OCI-LY3 (cell line): ENCODE results near the gene HMCN1.
"Not testable (repeated sequence)": the region's sequence is repeated elsewhere in the genome, so short reads cannot be mapped to it uniquely, and the experiment has no call there.

Experiments used
- H2AFZ ChIP-seq: fragments of 200-600, 300-600 bp; shearing (Covaris generic); 2 replicates; pipeline ENCODE4 v1.6.0; 2014; ENCODE audit warnings: antibody characterized with exemption, low read depth, low read length
- H3K27ac ChIP-seq: fragments of 200-600, 300-600 bp; sonication (generic); 2 replicates; pipeline ENCODE4 v1.5.1; 2014; ENCODE audit warnings: mild to moderate bottlenecking, low read length, moderate library complexity, mixed read lengths
- H3K27me3 ChIP-seq: fragments of 200-600, 300-600 bp; sonication (generic); 2 replicates; pipeline ENCODE4 v1.6.1; 2014; ENCODE audit warnings: low read depth, low read length, mixed read lengths
- H3K36me3 ChIP-seq: fragments of 200-600, 300-600 bp; sonication (generic); replicated peaks from 2 replicates; pipeline ENCODE3; 2014; ENCODE audit warnings: low read depth, low read length, mixed read lengths
- H3K4me1 ChIP-seq: fragments of 300-600, 200-600 bp; sonication (generic); 2 replicates; pipeline ENCODE4 v1.6.1; 2014; ENCODE audit warnings: low read length, mixed read lengths
- H3K4me2 ChIP-seq: fragments of 200-600, 300-600 bp; sonication (generic); 2 replicates; pipeline ENCODE4 v1.6.1; 2014; ENCODE audit warnings: low read length, mixed read lengths
- H3K4me3 ChIP-seq: fragments of 300-600, 200-600 bp; sonication (generic); 2 replicates; pipeline ENCODE4 v1.5.1; 2014; ENCODE audit warnings: antibody characterized with exemption, mild to moderate bottlenecking, low read length, moderate library complexity
- H3K79me2 ChIP-seq: fragments of 300-600, 200-600 bp; shearing (Covaris generic); 2 replicates; pipeline ENCODE4 v1.6.1; 2014; ENCODE audit warnings: mild to moderate bottlenecking, low read length, mixed read lengths
- H3K9ac ChIP-seq: fragments of 300-600, 200-600 bp; shearing (Covaris generic); 2 replicates; pipeline ENCODE4 v1.6.0; 2014; ENCODE audit warnings: mild to moderate bottlenecking, low read length, moderate library complexity
- H3K9me3 ChIP-seq: fragments of 200-600, 300-600 bp; shearing (Covaris generic); 2 replicates; pipeline ENCODE4 v1.6.1; 2014; ENCODE audit warnings: low read length, mixed read lengths; ENCODE audit not compliant: insufficient read depth
- H4K20me1 ChIP-seq: fragments of 200-600, 300-600 bp; sonication (generic); 2 replicates; pipeline ENCODE4 v1.6.1; 2016; ENCODE audit warnings: low read length, mixed read lengths; ENCODE audit not compliant: insufficient read depth
- EZH2phosphoT487 ChIP-seq: fragments of 200-600 bp; shearing (Covaris generic); IDR thresholded peaks from 2 replicates; pipeline ENCODE4 v1.6.1; 2018; ENCODE audit warnings: antibody characterized with exemption, mixed run types, low read depth
- TF ChIP-seq, protein P1 (sequence below): fragments of 200-600, 300-600 bp; sonication (generic); IDR thresholded peaks from 2 replicates; pipeline ENCODE4 v1.5.1; 2014; ENCODE audit warnings: antibody characterized with exemption, low read length, low read depth

Gene HMCN1

DNA sequence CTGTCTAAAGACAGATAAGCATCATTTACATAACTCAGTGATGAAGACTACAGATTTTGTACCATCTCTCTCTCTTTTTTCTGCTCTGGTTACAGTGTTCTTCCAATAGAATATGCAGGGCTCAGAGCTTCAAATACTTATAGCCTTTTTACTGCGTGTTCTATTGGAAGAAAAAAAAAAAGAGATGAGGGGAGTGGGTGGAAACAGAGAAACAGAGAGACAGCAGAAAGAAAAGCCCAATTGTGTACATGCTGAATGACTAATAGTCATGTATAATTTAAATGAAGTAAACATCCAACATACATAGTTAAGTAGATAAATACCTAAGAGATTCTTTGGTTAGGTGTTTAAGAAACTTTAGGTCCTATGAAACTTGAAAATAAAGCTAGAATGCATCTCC is 151.9 kb downstream of the HMCN1 start:
- Histone ChIP-seq H3K4me3 (no peak overlapping the region), H3K4me2 (no peak overlapping the region), H3K27me3 (no peaks in the 10 kb centered on the region), H2AFZ (no peak overlapping the region), H3K9me3 (no peaks in the 10 kb centered on the region), H3K4me1 (no peaks in the 10 kb centered on the region), H3K36me3 (no peaks in the 10 kb centered on the region), H3K79me2 (no peaks in the 10 kb centered on the region), H3K9ac (no peak overlapping the region), H3K27ac (no peak overlapping the region), H4K20me1 (no peaks in the 10 kb centered on the region)
- TF ChIP-seq, protein P1, sequence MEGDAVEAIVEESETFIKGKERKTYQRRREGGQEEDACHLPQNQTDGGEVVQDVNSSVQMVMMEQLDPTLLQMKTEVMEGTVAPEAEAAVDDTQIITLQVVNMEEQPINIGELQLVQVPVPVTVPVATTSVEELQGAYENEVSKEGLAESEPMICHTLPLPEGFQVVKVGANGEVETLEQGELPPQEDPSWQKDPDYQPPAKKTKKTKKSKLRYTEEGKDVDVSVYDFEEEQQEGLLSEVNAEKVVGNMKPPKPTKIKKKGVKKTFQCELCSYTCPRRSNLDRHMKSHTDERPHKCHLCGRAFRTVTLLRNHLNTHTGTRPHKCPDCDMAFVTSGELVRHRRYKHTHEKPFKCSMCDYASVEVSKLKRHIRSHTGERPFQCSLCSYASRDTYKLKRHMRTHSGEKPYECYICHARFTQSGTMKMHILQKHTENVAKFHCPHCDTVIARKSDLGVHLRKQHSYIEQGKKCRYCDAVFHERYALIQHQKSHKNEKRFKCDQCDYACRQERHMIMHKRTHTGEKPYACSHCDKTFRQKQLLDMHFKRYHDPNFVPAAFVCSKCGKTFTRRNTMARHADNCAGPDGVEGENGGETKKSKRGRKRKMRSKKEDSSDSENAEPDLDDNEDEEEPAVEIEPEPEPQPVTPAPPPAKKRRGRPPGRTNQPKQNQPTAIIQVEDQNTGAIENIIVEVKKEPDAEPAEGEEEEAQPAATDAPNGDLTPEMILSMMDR: no peak
- no peak for TF ChIP-seq EZH2phosphoT487

DNA sequence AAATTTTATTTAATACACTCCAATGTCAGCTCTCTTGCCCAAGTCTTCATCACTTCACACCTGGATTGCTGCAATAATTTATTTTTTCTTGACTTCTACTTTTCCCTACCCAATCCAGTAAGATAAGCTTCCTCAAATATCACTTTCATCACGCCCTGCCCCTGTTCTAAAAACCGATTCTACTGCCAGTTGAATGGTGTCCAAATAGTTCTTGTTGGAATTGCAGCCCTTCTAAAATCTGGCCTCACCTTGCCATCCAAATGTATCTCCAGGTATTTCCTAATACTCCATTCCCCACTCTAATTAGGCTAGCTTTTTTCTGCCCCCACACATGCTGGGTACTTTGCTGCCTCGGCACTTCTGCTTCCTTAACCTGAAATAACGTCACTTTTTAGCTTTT is 152.5 kb downstream of the HMCN1 start:
- Histone ChIP-seq H3K27ac (no peak overlapping the region), H4K20me1 (no peaks in the 10 kb centered on the region), H2AFZ (no peak overlapping the region), H3K4me2 (no peak overlapping the region), H3K9ac (no peak overlapping the region), H3K79me2 (no peaks in the 10 kb centered on the region), H3K9me3 (no peaks in the 10 kb centered on the region), H3K4me3 (no peak overlapping the region), H3K36me3 (no peaks in the 10 kb centered on the region), H3K4me1 (no peaks in the 10 kb centered on the region), H3K27me3 (no peaks in the 10 kb centered on the region)
- TF ChIP-seq, protein P1: no peak
- no peak for TF ChIP-seq EZH2phosphoT487

DNA sequence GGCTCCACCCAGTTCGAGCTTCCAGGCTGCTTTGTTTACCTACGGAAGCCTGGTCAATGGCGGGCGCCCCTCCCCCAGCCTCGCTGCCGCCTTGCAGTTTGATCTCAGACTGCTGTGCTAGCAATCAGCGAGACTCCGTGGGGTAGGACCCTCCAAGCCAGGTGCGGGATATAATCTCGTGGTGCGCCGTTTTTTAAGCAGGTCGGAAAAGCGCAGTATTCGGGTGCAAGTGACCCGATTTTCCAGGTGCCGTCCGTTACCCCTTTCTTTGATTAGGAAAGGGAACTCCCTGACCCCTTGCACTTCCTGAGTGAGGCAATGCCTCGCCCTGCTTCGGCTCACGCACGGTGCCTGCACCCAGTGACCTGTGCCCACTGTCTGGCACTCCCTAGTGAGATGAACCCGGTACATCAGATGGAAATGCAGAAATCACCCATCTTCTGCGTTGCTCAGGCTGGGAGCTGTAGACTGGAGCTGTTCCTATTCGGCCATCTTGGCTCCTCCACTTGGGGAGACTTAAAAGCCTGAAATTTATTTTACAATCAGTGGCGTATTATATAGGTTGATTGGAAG is 158.7 kb downstream of the HMCN1 start:
- not testable (repeated sequence) for H3K4me2 ChIP-seq, H3K9me3 ChIP-seq, H4K20me1 ChIP-seq, H3K4me3 ChIP-seq, H2AFZ ChIP-seq, H3K27me3 ChIP-seq, H3K27ac ChIP-seq, H3K9ac ChIP-seq, H3K79me2 ChIP-seq, H3K4me1 ChIP-seq, H3K36me3 ChIP-seq

GRCh38 chr1:185894791-185895190 is 160.6 kb downstream of the HMCN1 start:
- no peaks in the 10 kb centered on the region for H3K9me3 ChIP-seq
- H3K79me2 ChIP-seq: no peaks in the 10 kb centered on the region
- no peak for TF ChIP-seq EZH2phosphoT487
- TF ChIP-seq, protein P1: no peak
- no peak overlapping the region for H3K9ac ChIP-seq
- H4K20me1 ChIP-seq: no peaks in the 10 kb centered on the region
- no peak overlapping the region for H3K27ac ChIP-seq
- no peaks in the 10 kb centered on the region for H3K4me1 ChIP-seq
- H3K27me3 ChIP-seq: no peaks in the 10 kb centered on the region
- H2AFZ ChIP-seq: no peak overlapping the region
- H3K4me3 ChIP-seq: no peak overlapping the region
- H3K36me3 ChIP-seq: no peaks in the 10 kb centered on the region
- no peak overlapping the region for H3K4me2 ChIP-seq
